ENCODE data around the gene GARS1.

The GARS1 gene

DNA sequence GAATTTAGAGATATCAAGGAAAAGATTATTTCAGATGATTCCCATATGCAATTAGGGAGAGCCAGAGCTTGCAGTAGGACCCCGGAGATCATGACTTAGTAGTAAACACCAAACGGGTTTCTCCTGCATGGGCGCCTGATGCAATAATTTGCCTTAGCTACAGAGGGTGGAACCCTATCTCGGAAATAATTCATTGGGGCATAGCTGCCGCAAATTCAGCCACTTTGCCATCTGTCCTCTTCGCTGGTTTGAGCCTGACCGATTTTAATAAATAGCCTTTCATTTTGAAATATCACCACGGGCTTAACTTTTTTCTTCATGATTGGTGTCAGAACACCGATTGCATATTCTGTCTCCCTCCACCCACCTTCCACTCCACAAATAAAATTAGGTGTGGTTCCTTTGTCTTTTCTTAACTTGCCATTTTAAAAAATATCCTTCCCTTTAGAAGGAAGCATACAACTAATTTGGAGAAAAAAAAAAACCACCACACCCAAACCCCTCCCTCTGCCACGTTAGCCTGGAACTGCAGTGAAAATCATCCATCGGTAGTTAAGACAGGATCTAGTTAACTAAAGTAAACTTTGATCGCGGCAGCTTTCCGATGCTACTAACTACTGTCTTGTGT is 1.4 kb downstream of the GARS1 start (continued):
- TF ChIP-seq ZNF658 (tag by site-specific recombination; IDR thresholded peaks at IDR 0.05) = no peak
- TF ChIP-seq, protein P1, sequence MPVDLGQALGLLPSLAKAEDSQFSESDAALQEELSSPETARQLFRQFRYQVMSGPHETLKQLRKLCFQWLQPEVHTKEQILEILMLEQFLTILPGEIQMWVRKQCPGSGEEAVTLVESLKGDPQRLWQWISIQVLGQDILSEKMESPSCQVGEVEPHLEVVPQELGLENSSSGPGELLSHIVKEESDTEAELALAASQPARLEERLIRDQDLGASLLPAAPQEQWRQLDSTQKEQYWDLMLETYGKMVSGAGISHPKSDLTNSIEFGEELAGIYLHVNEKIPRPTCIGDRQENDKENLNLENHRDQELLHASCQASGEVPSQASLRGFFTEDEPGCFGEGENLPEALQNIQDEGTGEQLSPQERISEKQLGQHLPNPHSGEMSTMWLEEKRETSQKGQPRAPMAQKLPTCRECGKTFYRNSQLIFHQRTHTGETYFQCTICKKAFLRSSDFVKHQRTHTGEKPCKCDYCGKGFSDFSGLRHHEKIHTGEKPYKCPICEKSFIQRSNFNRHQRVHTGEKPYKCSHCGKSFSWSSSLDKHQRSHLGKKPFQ (tag by site-specific recombination; IDR thresholded peaks at IDR 0.05) = no peak
- TF ChIP-seq ZNF175 (tag by site-specific recombination; IDR thresholded peaks at IDR 0.05) = no peak
- TF ChIP-seq SETDB1 (IDR thresholded peaks at IDR 0.05; ENCODE audit: insufficient read length, low read length) = no peak
- no peak for TF ChIP-seq ZNF585B (tag by site-specific recombination; IDR thresholded peaks at IDR 0.05)
- TF ChIP-seq ZNF701 (tag by site-specific recombination; IDR thresholded peaks at IDR 0.05) = no peak
- TF ChIP-seq, protein P2, sequence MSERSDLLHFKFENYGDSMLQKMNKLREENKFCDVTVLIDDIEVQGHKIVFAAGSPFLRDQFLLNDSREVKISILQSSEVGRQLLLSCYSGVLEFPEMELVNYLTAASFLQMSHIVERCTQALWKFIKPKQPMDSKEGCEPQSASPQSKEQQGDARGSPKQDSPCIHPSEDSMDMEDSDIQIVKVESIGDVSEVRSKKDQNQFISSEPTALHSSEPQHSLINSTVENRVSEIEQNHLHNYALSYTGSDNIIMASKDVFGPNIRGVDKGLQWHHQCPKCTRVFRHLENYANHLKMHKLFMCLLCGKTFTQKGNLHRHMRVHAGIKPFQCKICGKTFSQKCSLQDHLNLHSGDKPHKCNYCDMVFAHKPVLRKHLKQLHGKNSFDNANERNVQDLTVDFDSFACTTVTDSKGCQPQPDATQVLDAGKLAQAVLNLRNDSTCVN (tag by site-specific recombination; optimal IDR thresholded peaks at IDR 0.05) = no peak
- TF ChIP-seq, protein P3, sequence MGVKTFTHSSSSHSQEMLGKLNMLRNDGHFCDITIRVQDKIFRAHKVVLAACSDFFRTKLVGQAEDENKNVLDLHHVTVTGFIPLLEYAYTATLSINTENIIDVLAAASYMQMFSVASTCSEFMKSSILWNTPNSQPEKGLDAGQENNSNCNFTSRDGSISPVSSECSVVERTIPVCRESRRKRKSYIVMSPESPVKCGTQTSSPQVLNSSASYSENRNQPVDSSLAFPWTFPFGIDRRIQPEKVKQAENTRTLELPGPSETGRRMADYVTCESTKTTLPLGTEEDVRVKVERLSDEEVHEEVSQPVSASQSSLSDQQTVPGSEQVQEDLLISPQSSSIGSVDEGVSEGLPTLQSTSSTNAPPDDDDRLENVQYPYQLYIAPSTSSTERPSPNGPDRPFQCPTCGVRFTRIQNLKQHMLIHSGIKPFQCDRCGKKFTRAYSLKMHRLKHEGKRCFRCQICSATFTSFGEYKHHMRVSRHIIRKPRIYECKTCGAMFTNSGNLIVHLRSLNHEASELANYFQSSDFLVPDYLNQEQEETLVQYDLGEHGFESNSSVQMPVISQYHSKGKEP (tag by site-specific recombination; IDR thresholded peaks at IDR 0.05) = peak; percentile 41; the same call in 1 of the 2 replicates
- TF ChIP-seq ZNF138 (tag by site-specific recombination; IDR thresholded peaks at IDR 0.05; ENCODE audit: borderline replicate concordance) = no peak

DNA sequence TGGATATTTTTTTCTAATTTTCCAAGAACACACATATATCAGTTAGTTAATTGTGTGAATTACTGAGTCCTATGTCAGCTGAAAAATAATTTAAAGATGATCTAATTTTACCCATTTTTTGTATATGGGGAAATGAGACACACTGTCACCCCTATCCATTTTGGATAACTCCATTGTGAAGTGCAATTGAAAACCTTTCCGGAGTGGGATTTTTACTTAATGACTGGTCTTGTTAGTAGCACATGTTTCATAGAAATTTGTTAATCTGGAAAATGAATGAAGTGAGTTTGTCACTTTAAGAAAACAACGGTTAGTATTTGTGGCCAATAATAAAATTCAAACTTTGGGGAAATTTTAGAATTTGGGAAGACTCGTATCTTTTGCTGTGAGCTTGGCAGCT is 2.0 kb downstream of the GARS1 start:
- Histone ChIP-seq H3K4me1 (ENCODE audit: control insufficient read depth, insufficient read depth, low read length) (peaks cover 8% of the 10 kb centered on the region), H3K36me3 (ENCODE audit: control insufficient read depth in 2 of 2, insufficient read depth in 1 of 2, low read length in 2 of 2) (peaks cover 23 to 31% of the 10 kb centered on the region in 2 experiments), H3K4me3 (ENCODE audit: low read depth, low read length) (peak overlapping the region; percentile 98), H3K9me3 (ENCODE audit: control insufficient read depth, insufficient read depth, low read depth, low read length) (no peaks in the 10 kb centered on the region), H3K27ac (ENCODE audit: extremely low read depth, low read depth, low read length) (no peak overlapping the region)
- CTCF ChIA-PET = interaction anchor here (0.8 to 1.2 kb wide), 3 partner anchors 32 to 121 kb away, joined by 3 to 4 read pairs (median 3); no protein-coding TSS in a partner anchor
- POLR2A ChIA-PET = interaction anchor here (0.5 kb wide), 1 partner anchor 24 kb away, joined by 3 read pairs; no protein-coding TSS in a partner anchor
- TF ChIP-seq, protein P4, sequence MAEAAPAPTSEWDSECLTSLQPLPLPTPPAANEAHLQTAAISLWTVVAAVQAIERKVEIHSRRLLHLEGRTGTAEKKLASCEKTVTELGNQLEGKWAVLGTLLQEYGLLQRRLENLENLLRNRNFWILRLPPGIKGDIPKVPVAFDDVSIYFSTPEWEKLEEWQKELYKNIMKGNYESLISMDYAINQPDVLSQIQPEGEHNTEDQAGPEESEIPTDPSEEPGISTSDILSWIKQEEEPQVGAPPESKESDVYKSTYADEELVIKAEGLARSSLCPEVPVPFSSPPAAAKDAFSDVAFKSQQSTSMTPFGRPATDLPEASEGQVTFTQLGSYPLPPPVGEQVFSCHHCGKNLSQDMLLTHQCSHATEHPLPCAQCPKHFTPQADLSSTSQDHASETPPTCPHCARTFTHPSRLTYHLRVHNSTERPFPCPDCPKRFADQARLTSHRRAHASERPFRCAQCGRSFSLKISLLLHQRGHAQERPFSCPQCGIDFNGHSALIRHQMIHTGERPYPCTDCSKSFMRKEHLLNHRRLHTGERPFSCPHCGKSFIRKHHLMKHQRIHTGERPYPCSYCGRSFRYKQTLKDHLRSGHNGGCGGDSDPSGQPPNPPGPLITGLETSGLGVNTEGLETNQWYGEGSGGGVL (tag by site-specific recombination; IDR thresholded peaks at IDR 0.05) = no peak
- TF ChIP-seq ZNF211 (tag by site-specific recombination; IDR thresholded peaks at IDR 0.05; ENCODE audit: low read depth) (no peak), ZNF791 (tag by site-specific recombination; IDR thresholded peaks at IDR 0.05) (no peak), RBAK (tag by site-specific recombination; IDR thresholded peaks at IDR 0.05) (no peak), ZNF843 (tag by site-specific recombination; IDR thresholded peaks at IDR 0.05) (no peak), ZNF311 (tag by site-specific recombination; IDR thresholded peaks at IDR 0.05; ENCODE audit: borderline replicate concordance) (no peak), ZBTB8A (tag by site-specific recombination; IDR thresholded peaks at IDR 0.05) (no peak)
- TF ChIP-seq, protein P5, sequence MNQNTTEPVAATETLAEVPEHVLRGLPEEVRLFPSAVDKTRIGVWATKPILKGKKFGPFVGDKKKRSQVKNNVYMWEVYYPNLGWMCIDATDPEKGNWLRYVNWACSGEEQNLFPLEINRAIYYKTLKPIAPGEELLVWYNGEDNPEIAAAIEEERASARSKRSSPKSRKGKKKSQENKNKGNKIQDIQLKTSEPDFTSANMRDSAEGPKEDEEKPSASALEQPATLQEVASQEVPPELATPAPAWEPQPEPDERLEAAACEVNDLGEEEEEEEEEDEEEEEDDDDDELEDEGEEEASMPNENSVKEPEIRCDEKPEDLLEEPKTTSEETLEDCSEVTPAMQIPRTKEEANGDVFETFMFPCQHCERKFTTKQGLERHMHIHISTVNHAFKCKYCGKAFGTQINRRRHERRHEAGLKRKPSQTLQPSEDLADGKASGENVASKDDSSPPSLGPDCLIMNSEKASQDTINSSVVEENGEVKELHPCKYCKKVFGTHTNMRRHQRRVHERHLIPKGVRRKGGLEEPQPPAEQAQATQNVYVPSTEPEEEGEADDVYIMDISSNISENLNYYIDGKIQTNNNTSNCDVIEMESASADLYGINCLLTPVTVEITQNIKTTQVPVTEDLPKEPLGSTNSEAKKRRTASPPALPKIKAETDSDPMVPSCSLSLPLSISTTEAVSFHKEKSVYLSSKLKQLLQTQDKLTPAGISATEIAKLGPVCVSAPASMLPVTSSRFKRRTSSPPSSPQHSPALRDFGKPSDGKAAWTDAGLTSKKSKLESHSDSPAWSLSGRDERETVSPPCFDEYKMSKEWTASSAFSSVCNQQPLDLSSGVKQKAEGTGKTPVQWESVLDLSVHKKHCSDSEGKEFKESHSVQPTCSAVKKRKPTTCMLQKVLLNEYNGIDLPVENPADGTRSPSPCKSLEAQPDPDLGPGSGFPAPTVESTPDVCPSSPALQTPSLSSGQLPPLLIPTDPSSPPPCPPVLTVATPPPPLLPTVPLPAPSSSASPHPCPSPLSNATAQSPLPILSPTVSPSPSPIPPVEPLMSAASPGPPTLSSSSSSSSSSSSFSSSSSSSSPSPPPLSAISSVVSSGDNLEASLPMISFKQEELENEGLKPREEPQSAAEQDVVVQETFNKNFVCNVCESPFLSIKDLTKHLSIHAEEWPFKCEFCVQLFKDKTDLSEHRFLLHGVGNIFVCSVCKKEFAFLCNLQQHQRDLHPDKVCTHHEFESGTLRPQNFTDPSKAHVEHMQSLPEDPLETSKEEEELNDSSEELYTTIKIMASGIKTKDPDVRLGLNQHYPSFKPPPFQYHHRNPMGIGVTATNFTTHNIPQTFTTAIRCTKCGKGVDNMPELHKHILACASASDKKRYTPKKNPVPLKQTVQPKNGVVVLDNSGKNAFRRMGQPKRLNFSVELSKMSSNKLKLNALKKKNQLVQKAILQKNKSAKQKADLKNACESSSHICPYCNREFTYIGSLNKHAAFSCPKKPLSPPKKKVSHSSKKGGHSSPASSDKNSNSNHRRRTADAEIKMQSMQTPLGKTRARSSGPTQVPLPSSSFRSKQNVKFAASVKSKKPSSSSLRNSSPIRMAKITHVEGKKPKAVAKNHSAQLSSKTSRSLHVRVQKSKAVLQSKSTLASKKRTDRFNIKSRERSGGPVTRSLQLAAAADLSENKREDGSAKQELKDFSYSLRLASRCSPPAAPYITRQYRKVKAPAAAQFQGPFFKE (tag by site-specific recombination; IDR thresholded peaks at IDR 0.05; ENCODE audit: borderline replicate concordance) = no peak
- TF ChIP-seq, protein P6, sequence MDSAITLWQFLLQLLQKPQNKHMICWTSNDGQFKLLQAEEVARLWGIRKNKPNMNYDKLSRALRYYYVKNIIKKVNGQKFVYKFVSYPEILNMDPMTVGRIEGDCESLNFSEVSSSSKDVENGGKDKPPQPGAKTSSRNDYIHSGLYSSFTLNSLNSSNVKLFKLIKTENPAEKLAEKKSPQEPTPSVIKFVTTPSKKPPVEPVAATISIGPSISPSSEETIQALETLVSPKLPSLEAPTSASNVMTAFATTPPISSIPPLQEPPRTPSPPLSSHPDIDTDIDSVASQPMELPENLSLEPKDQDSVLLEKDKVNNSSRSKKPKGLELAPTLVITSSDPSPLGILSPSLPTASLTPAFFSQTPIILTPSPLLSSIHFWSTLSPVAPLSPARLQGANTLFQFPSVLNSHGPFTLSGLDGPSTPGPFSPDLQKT (IDR thresholded peaks at IDR 0.05; ENCODE audit: borderline replicate concordance, low read depth, low read length) = no peak
- TF ChIP-seq, protein P7, sequence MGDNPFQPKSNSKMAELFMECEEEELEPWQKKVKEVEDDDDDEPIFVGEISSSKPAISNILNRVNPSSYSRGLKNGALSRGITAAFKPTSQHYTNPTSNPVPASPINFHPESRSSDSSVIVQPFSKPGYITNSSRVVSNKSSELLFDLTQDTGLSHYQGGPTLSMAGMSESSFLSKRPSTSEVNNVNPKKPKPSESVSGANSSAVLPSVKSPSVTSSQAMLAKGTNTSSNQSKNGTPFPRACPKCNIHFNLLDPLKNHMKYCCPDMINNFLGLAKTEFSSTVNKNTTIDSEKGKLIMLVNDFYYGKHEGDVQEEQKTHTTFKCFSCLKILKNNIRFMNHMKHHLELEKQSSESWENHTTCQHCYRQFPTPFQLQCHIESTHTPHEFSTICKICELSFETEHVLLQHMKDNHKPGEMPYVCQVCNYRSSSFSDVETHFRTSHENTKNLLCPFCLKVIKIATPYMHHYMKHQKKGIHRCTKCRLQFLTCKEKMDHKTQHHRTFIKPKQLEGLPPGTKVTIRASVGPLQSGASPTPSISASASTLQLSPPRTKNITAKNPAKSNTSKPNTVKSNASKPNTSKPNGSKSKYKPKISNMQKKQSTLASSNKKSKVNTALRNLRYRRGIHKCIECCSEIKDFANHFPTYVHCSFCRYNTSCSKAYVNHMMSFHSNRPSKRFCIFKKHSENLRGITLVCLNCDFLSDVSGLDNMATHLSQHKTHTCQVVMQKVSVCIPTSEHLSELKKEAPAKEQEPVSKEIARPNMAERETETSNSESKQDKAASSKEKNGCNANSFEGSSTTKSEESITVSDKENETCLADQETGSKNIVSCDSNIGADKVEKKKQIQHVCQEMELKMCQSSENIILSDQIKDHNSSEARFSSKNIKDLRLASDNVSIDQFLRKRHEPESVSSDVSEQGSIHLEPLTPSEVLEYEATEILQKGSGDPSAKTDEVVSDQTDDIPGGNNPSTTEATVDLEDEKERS (tag by site-specific recombination; IDR thresholded peaks at IDR 0.05) = no peak
